ENCODE results near the gene TPSD1.
"Not testable (repeated sequence)": the region's sequence is repeated elsewhere in the genome, so short reads cannot be mapped to it uniquely, and the experiment has no call there.

DNA sequence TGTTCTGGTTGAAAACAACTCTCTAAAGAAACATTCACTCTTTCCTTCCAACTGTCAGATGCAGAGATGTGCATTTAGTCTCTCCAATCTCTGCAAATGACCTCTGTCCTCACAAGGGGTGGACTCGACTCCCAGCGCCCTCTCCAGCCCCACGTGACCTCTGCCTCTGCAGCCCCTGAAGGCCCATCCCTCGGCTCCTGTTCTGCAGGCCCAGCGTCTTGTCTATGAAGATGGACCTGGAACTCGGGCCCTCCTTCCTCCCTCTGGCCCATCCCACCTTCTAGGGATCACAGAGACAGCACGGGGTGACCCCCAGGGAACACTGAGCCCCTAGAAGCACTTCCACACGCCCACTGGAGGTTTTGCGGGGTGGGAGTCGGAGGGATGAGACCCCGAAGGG lies 12.5 kb upstream of the TPSD1 start:
- TF ChIP-seq, protein P1, sequence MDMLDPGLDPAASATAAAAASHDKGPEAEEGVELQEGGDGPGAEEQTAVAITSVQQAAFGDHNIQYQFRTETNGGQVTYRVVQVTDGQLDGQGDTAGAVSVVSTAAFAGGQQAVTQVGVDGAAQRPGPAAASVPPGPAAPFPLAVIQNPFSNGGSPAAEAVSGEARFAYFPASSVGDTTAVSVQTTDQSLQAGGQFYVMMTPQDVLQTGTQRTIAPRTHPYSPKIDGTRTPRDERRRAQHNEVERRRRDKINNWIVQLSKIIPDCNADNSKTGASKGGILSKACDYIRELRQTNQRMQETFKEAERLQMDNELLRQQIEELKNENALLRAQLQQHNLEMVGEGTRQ (IDR thresholded peaks at IDR 0.05; ENCODE audit: borderline replicate concordance, low read depth, low read length): not testable (repeated sequence)
- TF ChIP-seq NFXL1 (IDR thresholded peaks at IDR 0.05; ENCODE audit: borderline replicate concordance); NRF1 (conservative IDR thresholded peaks at IDR 0.05; ENCODE audit: low read depth, low read length); HDAC6 (IDR thresholded peaks at IDR 0.05; ENCODE audit: unreplicated experiment); HDAC2 (IDR thresholded peaks at IDR 0.05); KDM1A (IDR thresholded peaks at IDR 0.05; ENCODE audit: borderline replicate concordance); BHLHE40 (IDR thresholded peaks at IDR 0.05; ENCODE audit: borderline replicate concordance in 1 of 2, low read depth in 2 of 2, low read length in 1 of 2); BRCA1 (IDR thresholded peaks at IDR 0.05; ENCODE audit: low read depth, low read length); CTCF (IDR thresholded peaks at IDR 0.05 in 2 of 3, conservative IDR thresholded peaks at IDR 0.05 in 1 of 3; ENCODE audit: control insufficient read depth in 2 of 3, extremely low read depth in 1 of 3, insufficient read depth in 1 of 3, low read depth in 3 of 3, low read length in 3 of 3): not testable (repeated sequence)
